ENCODE results near the gene RPS10. TPM values are rescaled to one million over a fixed set of nuclear protein-coding genes. Genes with fewer than 3 reads are reported as not detected.

Gene RPS10
- total and polyA plus RNA-seq, 2 experiments from 2014 or later = 518 to 1,824 TPM

GRCh38 chr6:34468378-34468892 is 42.6 kb upstream of the RPS10 start:
- H4K20me1 ChIP-seq (ENCODE audit: insufficient read depth, poor library complexity, severe bottlenecking) = no peaks in the 10 kb centered on the region
- no peak overlapping the region for H3K4me2 ChIP-seq
- H3K4me3 ChIP-seq = no peak overlapping the region
- H3K79me2 ChIP-seq = no peaks in the 10 kb centered on the region
- peaks cover 4% of the 10 kb centered on the region for H3K4me1 ChIP-seq (ENCODE audit: insufficient read depth)
- no peak for TF ChIP-seq EZH2 (IDR thresholded peaks at IDR 0.05; ENCODE audit: borderline replicate concordance)
- no peak overlapping the region for H2AFZ ChIP-seq
- no peaks in the 10 kb centered on the region for H3K36me3 ChIP-seq (replicated peaks; ENCODE audit: insufficient read depth, low read depth)
- 90% methylated on average over 4 of the region's 4 CpGs for WGBS (ENCODE audit: low lambda C conversion rate, missing lambda C conversion rate)
- H3K9me3 ChIP-seq (ENCODE audit: low read depth) = no peaks in the 10 kb centered on the region
- peaks cover 14% of the 10 kb centered on the region for H3K27me3 ChIP-seq
- H3K27ac ChIP-seq = no peak overlapping the region
- DNase-seq (ENCODE audit: low spot score) = no peak
- no peaks in the 10 kb centered on the region for H3K9me2 ChIP-seq (replicated peaks; ENCODE audit: insufficient read depth)

GRCh38 chr6:34466242-34467185 is 40.6 kb upstream of the RPS10 start:
- Histone ChIP-seq H4K20me1 (ENCODE audit: insufficient read depth, poor library complexity, severe bottlenecking) (no peaks in the 10 kb centered on the region), H3K27ac (no peak overlapping the region), H3K27me3 (peaks cover 14% of the 10 kb centered on the region), H3K36me3 (replicated peaks; ENCODE audit: insufficient read depth, low read depth) (no peaks in the 10 kb centered on the region), H3K9me3 (ENCODE audit: low read depth) (no peaks in the 10 kb centered on the region), H3K79me2 (no peaks in the 10 kb centered on the region), H3K4me1 (ENCODE audit: insufficient read depth) (peaks cover 4% of the 10 kb centered on the region), H3K4me2 (peak overlapping the region; percentile 93), H3K4me3 (peak overlapping the region; percentile 33), H3K9me2 (replicated peaks; ENCODE audit: insufficient read depth) (no peaks in the 10 kb centered on the region), H2AFZ (peak overlapping the region; percentile 33)
- WGBS (ENCODE audit: low lambda C conversion rate, missing lambda C conversion rate) = 36% methylated on average over 23 of the region's 28 CpGs
- TF ChIP-seq EZH2phosphoT487 (IDR thresholded peaks at IDR 0.05; ENCODE audit: low read depth, severe bottlenecking, unreplicated experiment) (no peak), EZH2 (IDR thresholded peaks at IDR 0.05; ENCODE audit: borderline replicate concordance) (no peak)
- TF ChIP-seq, protein P1, sequence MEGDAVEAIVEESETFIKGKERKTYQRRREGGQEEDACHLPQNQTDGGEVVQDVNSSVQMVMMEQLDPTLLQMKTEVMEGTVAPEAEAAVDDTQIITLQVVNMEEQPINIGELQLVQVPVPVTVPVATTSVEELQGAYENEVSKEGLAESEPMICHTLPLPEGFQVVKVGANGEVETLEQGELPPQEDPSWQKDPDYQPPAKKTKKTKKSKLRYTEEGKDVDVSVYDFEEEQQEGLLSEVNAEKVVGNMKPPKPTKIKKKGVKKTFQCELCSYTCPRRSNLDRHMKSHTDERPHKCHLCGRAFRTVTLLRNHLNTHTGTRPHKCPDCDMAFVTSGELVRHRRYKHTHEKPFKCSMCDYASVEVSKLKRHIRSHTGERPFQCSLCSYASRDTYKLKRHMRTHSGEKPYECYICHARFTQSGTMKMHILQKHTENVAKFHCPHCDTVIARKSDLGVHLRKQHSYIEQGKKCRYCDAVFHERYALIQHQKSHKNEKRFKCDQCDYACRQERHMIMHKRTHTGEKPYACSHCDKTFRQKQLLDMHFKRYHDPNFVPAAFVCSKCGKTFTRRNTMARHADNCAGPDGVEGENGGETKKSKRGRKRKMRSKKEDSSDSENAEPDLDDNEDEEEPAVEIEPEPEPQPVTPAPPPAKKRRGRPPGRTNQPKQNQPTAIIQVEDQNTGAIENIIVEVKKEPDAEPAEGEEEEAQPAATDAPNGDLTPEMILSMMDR (IDR thresholded peaks at IDR 0.05; ENCODE audit: poor library complexity) = no peak
- DNase-seq (ENCODE audit: low spot score) = no peak

GRCh38 chr6:34465531-34466241 is 39.8 kb upstream of the RPS10 start, which contains the start of gene PACSIN1:
Gene PACSIN1, plus strand, starts transcription at chr6:34466076. Its CDS starts 60,230 bp downstream, at chr6:34526306.
- Histone ChIP-seq H3K36me3 (replicated peaks; ENCODE audit: insufficient read depth, low read depth) (no peaks in the 10 kb centered on the region), H3K4me1 (ENCODE audit: insufficient read depth) (peaks cover 4% of the 10 kb centered on the region), H3K27me3 (peaks cover 14% of the 10 kb centered on the region), H3K27ac (no peak within 1 kb of the TSS), H3K9me3 (ENCODE audit: low read depth) (no peaks in the 10 kb centered on the region), H3K4me3 (peak within 1 kb of the TSS; percentile 33), H2AFZ (peak within 1 kb of the TSS; percentile 33), H4K20me1 (ENCODE audit: insufficient read depth, poor library complexity, severe bottlenecking) (no peaks in the 10 kb centered on the region), H3K4me2 (peak within 1 kb of the TSS; percentile 93), H3K9me2 (replicated peaks; ENCODE audit: insufficient read depth) (no peaks in the 10 kb centered on the region), H3K79me2 (no peaks in the 10 kb centered on the region)
- TF ChIP-seq EZH2 (IDR thresholded peaks at IDR 0.05; ENCODE audit: borderline replicate concordance) (peak; percentile 27), EZH2phosphoT487 (IDR thresholded peaks at IDR 0.05; ENCODE audit: low read depth, severe bottlenecking, unreplicated experiment) (no peak)
- WGBS (ENCODE audit: low lambda C conversion rate, missing lambda C conversion rate) = 4% methylated on average over 30 of the region's 67 CpGs
- DNase-seq (ENCODE audit: low spot score) = peak; percentile 38

GRCh38 chr6:34463849-34464248 is 38.0 kb upstream of the RPS10 start:
- 84% methylated on average over 4 of the region's 4 CpGs for WGBS (ENCODE audit: low lambda C conversion rate, missing lambda C conversion rate)
- Histone ChIP-seq H3K4me3 (no peak overlapping the region), H3K4me2 (no peak overlapping the region), H3K36me3 (replicated peaks; ENCODE audit: insufficient read depth, low read depth) (no peaks in the 10 kb centered on the region), H3K27me3 (peaks cover 14% of the 10 kb centered on the region), H3K9me3 (ENCODE audit: low read depth) (no peaks in the 10 kb centered on the region), H4K20me1 (ENCODE audit: insufficient read depth, poor library complexity, severe bottlenecking) (no peaks in the 10 kb centered on the region), H3K4me1 (ENCODE audit: insufficient read depth) (peaks cover 4% of the 10 kb centered on the region), H2AFZ (no peak overlapping the region), H3K79me2 (no peaks in the 10 kb centered on the region), H3K9me2 (replicated peaks; ENCODE audit: insufficient read depth) (no peaks in the 10 kb centered on the region), H3K27ac (no peak overlapping the region)
- TF ChIP-seq, protein P1 (IDR thresholded peaks at IDR 0.05; ENCODE audit: poor library complexity) = no peak
- TF ChIP-seq EZH2 (IDR thresholded peaks at IDR 0.05; ENCODE audit: borderline replicate concordance) = no peak
- no peak for TF ChIP-seq EZH2phosphoT487 (IDR thresholded peaks at IDR 0.05; ENCODE audit: low read depth, severe bottlenecking, unreplicated experiment)
- no peak for DNase-seq (ENCODE audit: low spot score)
